KBM-7 (cell line): Measurements from ENCODE around the gene MAP4K4.
A peak's percentile ranks its signal among the peaks of the same experiment; 100 is the strongest.

Experiments used
- DNase-seq: peaks from one replicate; pipeline ENCODE4 v3.0.0-alpha.2; 2015
- in situ Hi-C: fragments of 300-500 bp; cut with MboI; formaldehyde crosslinking; loops from 2 replicates; pipeline ENCODE4 v1.14.3; 2020; ENCODE audit warnings: low sequenced_read_pairs, low pct_unique_long_range_greater_than_20kb, mixed read lengths

MAP4K4 gene

GRCh38 chr2:101874069-101874468, 176.6 kb downstream of the MAP4K4 start:
- no peak for DNase-seq
- in situ Hi-C loops: no loop called here

- no peak for DNase-seq
- in situ Hi-C loops: no loop called here
Observed at GRCh38 chr2:101879466-101879865, 182.0 kb downstream of the MAP4K4 start.

- in situ Hi-C loops: no loop called here
- no peak for DNase-seq
Observed at GRCh38 chr2:101881131-101881530, 183.6 kb downstream of the MAP4K4 start.

GRCh38 chr2:101882769-101883307, 185.3 kb downstream of the MAP4K4 start:
- DNase-seq: no peak
- in situ Hi-C loops: no loop called here

GRCh38 chr2:101883860-101884259, 186.4 kb downstream of the MAP4K4 start:
- peak; percentile 55 for DNase-seq

GRCh38 chr2:101884423-101884822, 186.9 kb downstream of the MAP4K4 start:
- in situ Hi-C loops: no loop called here
- DNase-seq: no peak

More at GRCh38 chr2:101883860-101884259, 186.4 kb downstream of the MAP4K4 start:
- in situ Hi-C loops: no loop called here

- in situ Hi-C loops: no loop called here
- DNase-seq: no peak
Observed at GRCh38 chr2:101887328-101887727, 189.8 kb downstream of the MAP4K4 start.

- no peak for DNase-seq
- in situ Hi-C loops: no loop called here
Observed at GRCh38 chr2:101889460-101890098, 192.1 kb downstream of the MAP4K4 start.

GRCh38 chr2:101892377-101892776, 194.9 kb downstream of the MAP4K4 start:
- in situ Hi-C loops: no loop called here

GRCh38 chr2:101893681-101894381, 196.3 kb downstream of the MAP4K4 start:
- DNase-seq: no peak
- in situ Hi-C loops: no loop called here

More at GRCh38 chr2:101892377-101892776, 194.9 kb downstream of the MAP4K4 start:
- DNase-seq: no peak

GRCh38 chr2:101895039-101895438, 197.5 kb downstream of the MAP4K4 start:
- DNase-seq: no peak
- in situ Hi-C loops: no loop called here

- DNase-seq: no peak
- in situ Hi-C loops: no loop called here
Observed at GRCh38 chr2:101895819-101896322, 198.4 kb downstream of the MAP4K4 start.

- no peak for DNase-seq
- in situ Hi-C loops: no loop called here
Observed at GRCh38 chr2:101897301-101897700, 199.8 kb downstream of the MAP4K4 start.

- in situ Hi-C loops: no loop called here
- DNase-seq: no peak
Observed at GRCh38 chr2:101899265-101899664, 201.8 kb downstream of the MAP4K4 start.

GRCh38 chr2:101899871-101900270, 202.4 kb downstream of the MAP4K4 start:
- in situ Hi-C loops: no loop called here
- DNase-seq: no peak

GRCh38 chr2:101900375-101900774, 202.9 kb downstream of the MAP4K4 start:
- DNase-seq: no peak
- in situ Hi-C loops: no loop called here

- in situ Hi-C loops: no loop called here
- DNase-seq: no peak
Observed at GRCh38 chr2:101901241-101901640, 203.7 kb downstream of the MAP4K4 start.

- no peak for DNase-seq
Observed at GRCh38 chr2:101902169-101902568, 204.7 kb downstream of the MAP4K4 start.

GRCh38 chr2:101904916-101905315, 207.4 kb downstream of the MAP4K4 start:
- DNase-seq: no peak
- in situ Hi-C loops: no loop called here

More at GRCh38 chr2:101902169-101902568, 204.7 kb downstream of the MAP4K4 start:
- in situ Hi-C loops: no loop called here

- no peak for DNase-seq
- in situ Hi-C loops: no loop called here
Observed at GRCh38 chr2:101905746-101906336, 208.3 kb downstream of the MAP4K4 start.
